ENCODE measurements around the gene GYPB. TPM values are rescaled to one million over a fixed set of nuclear protein-coding genes. Genes with fewer than 3 reads are reported as not detected.
A peak's percentile ranks its signal among the peaks of the same experiment; 100 is the strongest.
"Not testable (repeated sequence)": the region's sequence is repeated elsewhere in the genome, so short reads cannot be mapped to it uniquely, and the experiment has no call there.

The GYPB gene
- not detected in 2 replicates for total RNA-seq (2014; rRNA removed; shearing (Covaris generic))
- not detected in 2 replicates for polyA plus RNA-seq (2015; cell fraction: cytosol; rRNA removed)
- not detected in 2 replicates for polyA plus RNA-seq (2015; cell fraction: nucleus; rRNA removed)

DNA sequence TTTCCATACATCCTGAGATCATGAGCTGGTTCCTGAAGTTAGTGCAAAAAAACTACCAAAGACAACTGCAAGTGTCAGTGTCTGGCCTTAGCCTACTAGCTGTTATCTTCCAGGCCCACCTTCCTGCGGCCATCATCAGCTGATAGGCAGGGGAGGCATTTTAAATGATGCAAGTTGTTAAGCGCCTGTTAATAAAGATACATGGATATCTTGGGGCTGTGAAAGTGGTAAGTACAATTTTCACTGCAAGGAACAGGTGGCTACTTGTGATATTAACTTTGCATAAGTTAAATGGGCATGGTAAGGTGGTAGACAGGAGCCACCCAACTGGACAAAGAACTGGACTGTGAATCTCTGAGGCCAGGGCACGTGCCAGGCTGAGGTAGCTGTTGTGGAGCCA lies at the start of gene GYPB:
Gene GYPB (minus strand): TSS at position 104 of the 400 bp plus-strand sequence. CDS start 93 bp downstream, at position 11.
- DNase-seq (ENCODE audit: low read depth, low spot score); in situ Hi-C loops (cut with HindIII; ENCODE audit: low pct_unique_long_range_greater_than_20kb, low sequenced_read_pairs): not testable (repeated sequence)

- DNase-seq (ENCODE audit: low read depth, low spot score); in situ Hi-C loops (cut with HindIII; ENCODE audit: low pct_unique_long_range_greater_than_20kb, low sequenced_read_pairs): not testable (repeated sequence)
Measured at GRCh38 chr4:144061556-144061955, 42.4 kb upstream of the GYPB start.

DNA sequence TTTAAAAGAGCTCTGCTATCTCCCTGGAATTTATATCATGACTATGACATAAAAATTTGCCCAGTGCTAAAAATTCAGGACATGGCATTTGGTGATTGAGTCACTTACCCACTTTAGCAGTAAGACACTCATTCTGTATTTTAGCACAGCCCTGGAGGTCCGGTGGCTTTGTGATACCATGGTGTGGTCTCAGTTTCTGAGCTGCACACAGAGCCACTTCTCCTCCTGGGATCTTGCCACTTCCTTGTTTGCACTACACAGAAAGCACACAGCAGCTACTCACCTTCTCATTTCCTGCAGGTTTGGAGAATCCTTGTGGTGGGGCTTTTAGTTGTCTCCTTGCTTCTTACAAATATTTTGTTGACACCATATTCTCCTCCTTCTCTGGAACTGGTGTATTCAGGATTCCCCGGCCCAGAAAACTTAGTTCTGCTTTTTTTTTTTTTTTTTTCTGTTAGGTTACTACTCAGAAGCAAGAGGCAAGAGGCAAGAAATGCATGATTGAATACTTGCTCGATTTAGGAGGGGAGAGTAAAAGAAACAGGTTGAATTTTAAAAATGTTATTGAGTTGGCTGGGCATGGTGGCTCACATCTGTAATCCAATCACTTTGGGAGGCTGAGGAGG lies 41.2 kb upstream of the GYPB start:
- DNase-seq (ENCODE audit: low read depth, low spot score); in situ Hi-C loops (cut with HindIII; ENCODE audit: low pct_unique_long_range_greater_than_20kb, low sequenced_read_pairs): not testable (repeated sequence)

DNA sequence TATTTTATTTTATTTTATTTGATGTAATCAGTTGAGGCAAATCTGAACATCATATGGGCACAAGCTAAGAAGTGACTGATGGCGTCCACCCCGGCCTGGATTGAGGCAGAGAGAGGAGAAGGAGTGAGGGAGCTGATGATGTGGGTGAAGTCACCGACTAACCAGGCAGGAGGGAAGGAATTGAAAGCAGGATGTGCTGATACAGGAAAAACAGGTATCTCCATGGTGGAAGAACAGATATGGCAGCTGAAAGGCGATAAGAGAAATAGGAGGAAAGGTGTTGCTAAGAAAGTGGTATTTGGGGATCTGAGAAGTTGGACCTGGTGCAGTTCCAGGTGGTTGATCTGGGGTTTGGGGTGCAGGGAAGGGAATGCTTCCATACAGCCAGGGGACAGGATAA lies 37.6 kb upstream of the GYPB start:
- DNase-seq (ENCODE audit: low read depth, low spot score), result no peak
- in situ Hi-C loops (cut with HindIII; ENCODE audit: low pct_unique_long_range_greater_than_20kb, low sequenced_read_pairs), result no loop called here

DNA sequence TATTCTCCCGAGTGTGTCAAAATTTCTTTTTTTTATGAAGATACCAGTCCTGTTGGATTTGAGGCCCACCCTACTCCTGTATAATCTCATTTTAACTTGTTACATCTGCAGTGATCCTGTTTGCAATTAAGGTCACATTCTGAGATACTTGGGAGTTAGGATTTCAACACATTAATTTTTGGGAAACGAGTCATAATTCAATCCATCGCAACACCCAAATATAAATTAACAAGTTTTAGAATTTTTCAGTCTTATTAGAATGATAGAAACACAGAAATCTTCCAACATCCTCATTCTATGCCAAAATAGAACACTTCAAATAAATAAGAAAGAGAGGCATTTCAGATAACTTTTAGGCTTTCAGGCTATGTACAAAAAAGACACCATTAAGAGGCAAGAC lies 36.2 kb upstream of the GYPB start:
- in situ Hi-C loops (cut with HindIII; ENCODE audit: low pct_unique_long_range_greater_than_20kb, low sequenced_read_pairs); DNase-seq (ENCODE audit: low read depth, low spot score): not testable (repeated sequence)

- DNase-seq (ENCODE audit: low read depth, low spot score); in situ Hi-C loops (cut with HindIII; ENCODE audit: low pct_unique_long_range_greater_than_20kb, low sequenced_read_pairs): not testable (repeated sequence)
Measured at GRCh38 chr4:144051494-144051893, 32.3 kb upstream of the GYPB start.

DNA sequence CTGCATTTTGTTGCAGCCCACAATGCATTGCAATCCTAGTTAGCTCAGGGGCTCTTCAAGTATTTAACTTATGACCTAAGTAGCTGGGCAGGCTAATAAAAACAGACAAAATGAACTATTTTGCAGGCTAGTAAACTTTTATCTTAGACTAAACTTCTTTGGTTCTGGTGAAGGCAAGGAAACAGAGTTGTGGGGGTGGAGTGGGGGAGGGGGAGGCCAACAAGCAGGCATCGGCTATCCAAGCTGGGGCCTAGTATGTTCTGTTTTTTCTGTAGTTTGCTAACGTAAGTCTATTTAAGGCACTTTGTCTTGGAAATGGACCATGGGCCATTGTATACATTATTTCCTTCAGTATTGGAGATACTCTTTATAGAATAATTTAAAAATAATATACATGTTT lies 31.5 kb upstream of the GYPB start:
- in situ Hi-C loops (cut with HindIII; ENCODE audit: low pct_unique_long_range_greater_than_20kb, low sequenced_read_pairs); DNase-seq (ENCODE audit: low read depth, low spot score): not testable (repeated sequence)

DNA sequence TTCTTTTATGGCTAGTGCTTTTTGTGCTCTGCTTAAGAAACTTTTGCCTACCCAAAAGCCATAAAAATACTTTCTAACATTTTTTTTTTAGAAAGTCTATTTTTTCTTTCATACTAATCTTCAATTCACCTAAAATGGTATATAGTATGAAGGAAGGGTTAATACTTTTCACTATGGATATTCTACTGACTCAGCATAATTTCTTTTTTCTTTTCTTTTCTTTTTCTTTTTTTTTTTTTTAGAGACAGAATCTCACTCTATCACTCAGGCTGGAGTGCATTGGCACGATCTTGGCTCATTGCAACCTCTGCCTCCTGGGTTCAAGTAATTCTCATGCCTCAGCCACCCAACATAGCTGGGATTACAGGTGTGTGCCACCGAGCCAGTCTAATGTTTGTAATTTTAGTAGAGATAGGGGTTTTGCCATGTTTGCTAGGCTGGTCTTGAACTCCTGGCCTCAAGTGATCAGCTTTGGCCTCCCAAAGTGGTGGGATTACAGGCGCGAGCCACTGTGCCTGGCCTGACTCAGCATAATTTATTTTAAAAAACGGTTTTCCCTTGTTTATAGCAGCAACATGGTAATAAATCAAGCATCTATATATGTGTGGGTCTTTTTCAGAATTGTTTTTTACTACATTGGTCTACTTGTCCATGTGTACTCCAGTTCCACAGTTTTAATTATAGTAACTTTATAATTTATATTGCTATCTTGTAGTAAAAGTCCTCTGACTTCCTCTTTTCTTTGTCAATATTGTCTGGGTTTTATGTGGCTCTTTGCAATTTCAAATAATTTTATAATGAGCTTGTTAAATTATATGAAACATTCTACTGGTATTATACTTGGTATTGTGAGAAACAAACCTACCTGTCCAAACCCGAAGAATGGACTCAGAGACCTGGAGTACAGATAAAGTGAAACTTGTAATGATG lies 30.6 kb upstream of the GYPB start:
- in situ Hi-C loops (cut with HindIII; ENCODE audit: low pct_unique_long_range_greater_than_20kb, low sequenced_read_pairs); DNase-seq (ENCODE audit: low read depth, low spot score): not testable (repeated sequence)

- in situ Hi-C loops (cut with HindIII; ENCODE audit: low pct_unique_long_range_greater_than_20kb, low sequenced_read_pairs); DNase-seq (ENCODE audit: low read depth, low spot score): not testable (repeated sequence)
Measured at GRCh38 chr4:144044936-144045335, 25.8 kb upstream of the GYPB start.

GRCh38 chr4:144032580-144032979 lies 13.4 kb upstream of the GYPB start:
- in situ Hi-C loops (cut with HindIII; ENCODE audit: low pct_unique_long_range_greater_than_20kb, low sequenced_read_pairs); DNase-seq (ENCODE audit: low read depth, low spot score): not testable (repeated sequence)

DNA sequence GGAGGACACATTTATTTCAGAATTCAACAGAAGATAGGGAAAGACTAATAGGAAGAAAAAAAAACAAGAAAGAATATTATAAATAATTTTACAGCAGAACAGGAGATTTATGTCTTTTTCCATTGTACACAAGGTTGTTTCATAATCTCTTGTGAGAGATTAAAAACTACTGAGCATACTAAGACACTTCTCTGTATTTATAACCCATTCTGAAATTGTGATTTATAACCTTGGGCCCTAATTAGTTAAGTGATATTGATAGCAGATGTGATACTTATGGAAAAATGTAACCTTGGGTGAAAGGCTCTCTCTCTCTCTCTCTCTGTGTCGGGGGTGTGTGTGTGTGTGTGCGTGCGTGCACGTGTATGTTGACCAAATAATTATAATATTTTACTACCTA lies 12.7 kb upstream of the GYPB start:
- in situ Hi-C loops (cut with HindIII; ENCODE audit: low pct_unique_long_range_greater_than_20kb, low sequenced_read_pairs); DNase-seq (ENCODE audit: low read depth, low spot score): not testable (repeated sequence)

- in situ Hi-C loops (cut with HindIII; ENCODE audit: low pct_unique_long_range_greater_than_20kb, low sequenced_read_pairs); DNase-seq (ENCODE audit: low read depth, low spot score): not testable (repeated sequence)
Measured at GRCh38 chr4:144031369-144031768, 12.2 kb upstream of the GYPB start.

GRCh38 chr4:144030708-144031107 lies 11.5 kb upstream of the GYPB start:
- in situ Hi-C loops (cut with HindIII; ENCODE audit: low pct_unique_long_range_greater_than_20kb, low sequenced_read_pairs); DNase-seq (ENCODE audit: low read depth, low spot score): not testable (repeated sequence)

- DNase-seq (ENCODE audit: low read depth, low spot score); in situ Hi-C loops (cut with HindIII; ENCODE audit: low pct_unique_long_range_greater_than_20kb, low sequenced_read_pairs): not testable (repeated sequence)
Measured at GRCh38 chr4:144026682-144027081, 7.5 kb upstream of the GYPB start.

DNA sequence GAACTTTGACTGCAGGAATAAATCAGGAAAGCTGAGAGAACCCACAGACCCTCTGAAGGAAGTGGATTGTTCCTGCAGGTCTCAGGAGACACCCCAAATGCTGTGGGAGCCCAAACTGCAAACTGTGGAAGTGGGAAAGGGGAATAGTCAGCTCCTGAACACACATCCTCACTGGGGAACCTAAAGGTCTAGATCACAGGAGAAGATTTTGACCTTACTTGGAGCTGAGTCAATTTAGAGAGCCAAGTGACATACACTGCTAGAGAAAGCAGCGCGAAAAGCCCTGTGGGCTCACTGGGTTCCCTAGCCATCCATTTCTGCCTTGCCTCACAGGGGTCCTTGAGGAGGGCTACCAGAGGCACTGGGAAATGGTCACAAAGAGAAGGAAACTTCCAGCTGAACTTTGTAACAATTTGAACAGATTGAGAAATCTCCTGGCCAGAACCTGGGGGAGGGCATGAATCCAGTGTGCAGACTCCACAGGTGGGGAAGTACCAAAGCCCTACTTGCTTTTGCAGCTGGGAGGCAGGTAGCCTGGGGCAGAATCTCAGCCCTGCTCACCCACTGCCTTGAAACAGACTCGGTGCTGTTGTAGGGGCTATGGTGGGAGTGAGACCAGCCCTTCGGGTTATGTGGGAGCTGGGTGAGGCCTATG lies 5.3 kb upstream of the GYPB start:
- in situ Hi-C loops (cut with HindIII; ENCODE audit: low pct_unique_long_range_greater_than_20kb, low sequenced_read_pairs); DNase-seq (ENCODE audit: low read depth, low spot score): not testable (repeated sequence)

DNA sequence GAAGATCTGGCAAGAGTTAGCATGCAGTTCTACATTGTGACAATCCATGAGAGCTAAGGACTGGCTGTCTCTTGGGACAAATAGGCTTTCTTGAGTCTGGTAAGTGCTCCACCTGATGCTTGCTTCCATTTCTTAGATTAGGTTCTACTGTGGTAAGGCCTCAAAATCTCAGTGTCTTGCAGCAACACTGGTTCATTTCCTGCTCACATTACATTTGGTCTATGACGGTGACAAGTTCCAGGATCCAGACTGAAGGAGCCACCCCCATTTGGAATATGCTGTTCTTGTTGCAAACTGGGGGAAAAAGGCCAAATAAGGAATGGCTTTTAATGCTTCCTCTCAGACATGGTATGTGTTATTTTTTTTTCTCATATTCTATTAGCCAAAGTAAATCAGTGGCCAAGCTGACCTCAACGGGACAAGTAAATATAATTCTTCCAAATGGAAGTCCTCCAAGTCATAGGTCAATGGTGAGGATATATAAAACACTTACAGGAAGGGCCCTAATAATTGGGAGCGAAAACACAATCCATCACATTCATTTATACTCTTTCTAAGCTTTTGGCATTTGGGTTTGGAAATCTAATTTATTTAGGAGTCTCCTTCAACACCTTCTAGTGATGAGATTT lies 3.7 kb upstream of the GYPB start:
- in situ Hi-C loops (cut with HindIII; ENCODE audit: low pct_unique_long_range_greater_than_20kb, low sequenced_read_pairs); DNase-seq (ENCODE audit: low read depth, low spot score): not testable (repeated sequence)

- in situ Hi-C loops (cut with HindIII; ENCODE audit: low pct_unique_long_range_greater_than_20kb, low sequenced_read_pairs), result not testable (repeated sequence)
- peak; percentile 54 for DNase-seq (ENCODE audit: low read depth, low spot score)
Measured at GRCh38 chr4:144021336-144021990, 2.3 kb upstream of the GYPB start.
